ENCODE data around the gene MSANTD1.

MSANTD1 gene

DNA sequence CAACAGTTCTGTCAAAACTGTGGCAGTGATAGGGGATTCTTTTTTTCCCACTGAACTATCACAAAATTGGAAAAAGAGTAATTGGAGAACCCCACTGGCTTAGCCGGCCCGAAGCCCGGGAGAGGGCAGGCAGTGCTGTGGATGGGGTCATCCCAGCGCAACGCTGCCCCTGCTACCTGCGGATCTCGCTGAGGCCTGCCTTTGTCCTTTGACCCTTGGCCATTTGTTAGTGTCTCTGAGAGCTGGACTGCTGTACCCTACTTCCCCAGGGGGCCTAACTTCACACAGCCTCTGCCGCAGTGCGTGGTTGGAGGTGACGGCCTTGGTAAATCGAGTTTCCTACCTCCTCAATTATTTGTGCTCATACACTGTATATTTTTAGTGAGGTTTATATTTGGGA, 43.0 kb upstream of the MSANTD1 start:
- Histone ChIP-seq H4K20me1 (ENCODE audit: insufficient read depth, low read length) (no peaks in the 10 kb centered on the region), H3K79me2 (ENCODE audit: insufficient read depth, low read length) (no peaks in the 10 kb centered on the region), H3K9ac (ENCODE audit: low read length) (no peak overlapping the region), H3K9me2 (ENCODE audit: low read depth, low read length) (no peaks in the 10 kb centered on the region), H3K27me3 (ENCODE audit: insufficient read depth, low read length) (no peaks in the 10 kb centered on the region), H2AFZ (ENCODE audit: low read length) (no peak overlapping the region), H3K27ac (ENCODE audit: low read depth, low read length, poor library complexity, severe bottlenecking) (no peak overlapping the region), H3K4me2 (ENCODE audit: low read length) (no peak overlapping the region), H3K4me1 (ENCODE audit: insufficient read depth, low read length, severe bottlenecking) (peaks cover 15% of the 10 kb centered on the region), H3K9me3 (ENCODE audit: low read length) (no peaks in the 10 kb centered on the region), H3K36me3 (ENCODE audit: insufficient read depth, low read length) (peaks cover 27% of the 10 kb centered on the region), H3F3A (ENCODE audit: insufficient read depth, low read length) (no peaks in the 10 kb centered on the region), H3K4me3 (ENCODE audit: low read depth, low read length, poor library complexity, severe bottlenecking) (no peak overlapping the region)
- TF ChIP-seq, protein P1, sequence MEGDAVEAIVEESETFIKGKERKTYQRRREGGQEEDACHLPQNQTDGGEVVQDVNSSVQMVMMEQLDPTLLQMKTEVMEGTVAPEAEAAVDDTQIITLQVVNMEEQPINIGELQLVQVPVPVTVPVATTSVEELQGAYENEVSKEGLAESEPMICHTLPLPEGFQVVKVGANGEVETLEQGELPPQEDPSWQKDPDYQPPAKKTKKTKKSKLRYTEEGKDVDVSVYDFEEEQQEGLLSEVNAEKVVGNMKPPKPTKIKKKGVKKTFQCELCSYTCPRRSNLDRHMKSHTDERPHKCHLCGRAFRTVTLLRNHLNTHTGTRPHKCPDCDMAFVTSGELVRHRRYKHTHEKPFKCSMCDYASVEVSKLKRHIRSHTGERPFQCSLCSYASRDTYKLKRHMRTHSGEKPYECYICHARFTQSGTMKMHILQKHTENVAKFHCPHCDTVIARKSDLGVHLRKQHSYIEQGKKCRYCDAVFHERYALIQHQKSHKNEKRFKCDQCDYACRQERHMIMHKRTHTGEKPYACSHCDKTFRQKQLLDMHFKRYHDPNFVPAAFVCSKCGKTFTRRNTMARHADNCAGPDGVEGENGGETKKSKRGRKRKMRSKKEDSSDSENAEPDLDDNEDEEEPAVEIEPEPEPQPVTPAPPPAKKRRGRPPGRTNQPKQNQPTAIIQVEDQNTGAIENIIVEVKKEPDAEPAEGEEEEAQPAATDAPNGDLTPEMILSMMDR (IDR thresholded peaks at IDR 0.05; ENCODE audit: low read length) = no peak
- TF ChIP-seq EZH2 (IDR thresholded peaks at IDR 0.05; ENCODE audit: borderline replicate concordance, low read length) = no peak

DNA sequence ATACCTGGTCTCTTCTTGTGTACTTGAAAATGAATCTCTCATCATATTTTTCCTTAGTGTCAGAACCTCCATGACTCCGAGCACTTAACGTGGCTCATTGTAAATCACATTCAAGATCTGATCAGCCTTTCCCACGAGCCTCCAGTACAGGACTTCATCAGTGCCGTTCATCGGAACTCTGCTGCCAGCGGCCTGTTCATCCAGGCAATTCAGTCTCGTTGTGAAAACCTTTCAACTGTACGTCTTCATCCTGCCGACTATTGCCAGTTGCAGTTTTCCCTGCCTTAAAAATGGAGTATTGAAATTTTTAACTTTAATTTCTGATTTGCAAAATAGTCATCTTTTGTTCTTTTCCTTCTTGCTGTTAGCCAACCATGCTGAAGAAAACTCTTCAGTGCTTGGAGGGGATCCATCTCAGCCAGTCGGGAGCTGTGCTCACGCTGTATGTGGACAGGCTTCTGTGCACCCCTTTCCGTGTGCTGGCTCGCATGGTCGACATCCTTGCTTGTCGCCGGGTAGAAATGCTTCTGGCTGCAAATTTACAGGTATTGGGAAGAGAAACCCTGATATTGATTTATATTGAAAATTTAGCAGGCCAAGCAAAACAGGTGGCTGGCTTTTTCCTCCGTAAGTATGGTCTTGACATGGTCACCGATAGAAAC, 42.4 kb upstream of the MSANTD1 start:
- Histone ChIP-seq H2AFZ (ENCODE audit: low read length) (no peak overlapping the region), H3K36me3 (ENCODE audit: insufficient read depth, low read length) (peaks cover 27% of the 10 kb centered on the region), H3K4me3 (ENCODE audit: low read depth, low read length, poor library complexity, severe bottlenecking) (no peak overlapping the region), H3K4me1 (ENCODE audit: insufficient read depth, low read length, severe bottlenecking) (peaks cover 13% of the 10 kb centered on the region), H3K9ac (ENCODE audit: low read length) (no peak overlapping the region), H3K79me2 (ENCODE audit: insufficient read depth, low read length) (no peaks in the 10 kb centered on the region), H4K20me1 (ENCODE audit: insufficient read depth, low read length) (no peaks in the 10 kb centered on the region), H3K4me2 (ENCODE audit: low read length) (no peak overlapping the region), H3K27me3 (ENCODE audit: insufficient read depth, low read length) (no peaks in the 10 kb centered on the region), H3K9me2 (ENCODE audit: low read depth, low read length) (no peaks in the 10 kb centered on the region), H3F3A (ENCODE audit: insufficient read depth, low read length) (no peaks in the 10 kb centered on the region), H3K27ac (ENCODE audit: low read depth, low read length, poor library complexity, severe bottlenecking) (no peak overlapping the region), H3K9me3 (ENCODE audit: low read length) (no peaks in the 10 kb centered on the region)
- no peak for TF ChIP-seq EZH2 (IDR thresholded peaks at IDR 0.05; ENCODE audit: borderline replicate concordance, low read length)
- TF ChIP-seq, protein P1 (IDR thresholded peaks at IDR 0.05; ENCODE audit: low read length) = no peak

DNA sequence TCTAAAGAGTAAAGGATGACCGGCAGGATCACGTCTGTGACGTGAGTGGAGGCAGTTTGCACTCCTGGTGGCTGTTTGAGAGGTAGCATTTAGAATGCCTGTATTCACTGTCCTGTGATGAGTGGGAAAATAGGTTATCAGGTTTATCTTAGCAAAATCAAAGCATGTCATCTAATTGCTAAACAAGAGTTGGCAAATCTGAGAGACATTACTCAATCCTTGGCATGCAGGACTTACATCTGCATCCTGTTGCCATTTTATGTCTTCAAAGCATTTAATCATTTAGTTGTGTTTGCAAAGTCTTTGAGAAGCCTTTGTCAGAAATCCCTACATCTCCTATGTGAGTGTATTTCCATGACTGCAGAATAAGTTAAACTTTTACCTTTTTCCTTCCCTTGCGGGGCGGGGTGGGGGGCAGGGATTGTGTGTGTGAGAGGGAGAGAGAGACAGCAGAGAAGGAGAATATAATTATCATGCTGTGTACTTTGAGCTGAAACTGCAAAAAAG, 41.4 kb upstream of the MSANTD1 start:
- H2AFZ ChIP-seq (ENCODE audit: low read length) = no peak overlapping the region
- no peaks in the 10 kb centered on the region for H3K9me3 ChIP-seq (ENCODE audit: low read length)
- H3K9me2 ChIP-seq (ENCODE audit: low read depth, low read length) = no peaks in the 10 kb centered on the region
- H3K9ac ChIP-seq (ENCODE audit: low read length) = no peak overlapping the region
- no peak overlapping the region for H3K4me3 ChIP-seq (ENCODE audit: low read depth, low read length, poor library complexity, severe bottlenecking)
- H3K4me2 ChIP-seq (ENCODE audit: low read length) = no peak overlapping the region
- peaks cover 3% of the 10 kb centered on the region for H3K4me1 ChIP-seq (ENCODE audit: insufficient read depth, low read length, severe bottlenecking)
- no peak overlapping the region for H3K27ac ChIP-seq (ENCODE audit: low read depth, low read length, poor library complexity, severe bottlenecking)
- no peaks in the 10 kb centered on the region for H3K79me2 ChIP-seq (ENCODE audit: insufficient read depth, low read length)
- H3K27me3 ChIP-seq (ENCODE audit: insufficient read depth, low read length) = no peaks in the 10 kb centered on the region
- H3K36me3 ChIP-seq (ENCODE audit: insufficient read depth, low read length) = peaks cover 34% of the 10 kb centered on the region
- H3F3A ChIP-seq (ENCODE audit: insufficient read depth, low read length) = no peaks in the 10 kb centered on the region
- no peak for TF ChIP-seq EZH2 (IDR thresholded peaks at IDR 0.05; ENCODE audit: borderline replicate concordance, low read length)
- TF ChIP-seq, protein P1 (IDR thresholded peaks at IDR 0.05; ENCODE audit: low read length) = no peak
- H4K20me1 ChIP-seq (ENCODE audit: insufficient read depth, low read length) = no peaks in the 10 kb centered on the region
